ENCODE measurements around the gene KCNJ15.

DNA sequence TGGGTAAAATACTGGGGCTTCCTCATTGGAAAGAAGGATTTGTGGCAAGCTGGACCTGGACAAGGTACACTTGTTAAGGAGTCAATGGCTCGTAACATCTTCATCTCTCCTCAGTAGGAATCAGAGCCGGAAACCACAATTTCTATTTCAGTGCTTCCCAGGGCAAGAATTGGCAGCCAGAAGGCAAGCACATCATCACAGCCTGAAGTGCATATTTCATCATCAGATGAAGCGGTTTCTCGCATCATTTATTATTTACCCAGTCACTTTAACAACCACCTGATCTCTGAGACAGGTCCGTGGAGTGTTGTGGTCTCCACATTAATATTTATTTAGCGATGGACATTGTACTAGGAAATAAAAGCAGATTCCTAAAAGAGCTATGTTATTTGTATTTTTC lies 55.0 kb downstream of the KCNJ15 start:
- TF ChIP-seq, protein P1, sequence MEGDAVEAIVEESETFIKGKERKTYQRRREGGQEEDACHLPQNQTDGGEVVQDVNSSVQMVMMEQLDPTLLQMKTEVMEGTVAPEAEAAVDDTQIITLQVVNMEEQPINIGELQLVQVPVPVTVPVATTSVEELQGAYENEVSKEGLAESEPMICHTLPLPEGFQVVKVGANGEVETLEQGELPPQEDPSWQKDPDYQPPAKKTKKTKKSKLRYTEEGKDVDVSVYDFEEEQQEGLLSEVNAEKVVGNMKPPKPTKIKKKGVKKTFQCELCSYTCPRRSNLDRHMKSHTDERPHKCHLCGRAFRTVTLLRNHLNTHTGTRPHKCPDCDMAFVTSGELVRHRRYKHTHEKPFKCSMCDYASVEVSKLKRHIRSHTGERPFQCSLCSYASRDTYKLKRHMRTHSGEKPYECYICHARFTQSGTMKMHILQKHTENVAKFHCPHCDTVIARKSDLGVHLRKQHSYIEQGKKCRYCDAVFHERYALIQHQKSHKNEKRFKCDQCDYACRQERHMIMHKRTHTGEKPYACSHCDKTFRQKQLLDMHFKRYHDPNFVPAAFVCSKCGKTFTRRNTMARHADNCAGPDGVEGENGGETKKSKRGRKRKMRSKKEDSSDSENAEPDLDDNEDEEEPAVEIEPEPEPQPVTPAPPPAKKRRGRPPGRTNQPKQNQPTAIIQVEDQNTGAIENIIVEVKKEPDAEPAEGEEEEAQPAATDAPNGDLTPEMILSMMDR (IDR thresholded peaks at IDR 0.05), result no peak
- TF ChIP-seq EZH2 (IDR thresholded peaks at IDR 0.05; ENCODE audit: borderline replicate concordance, insufficient read depth, low read depth, low read length, poor library complexity, severe bottlenecking), result no peak

Data from B cell (primary cell).